ENCODE results near the gene DSE.

DNA sequence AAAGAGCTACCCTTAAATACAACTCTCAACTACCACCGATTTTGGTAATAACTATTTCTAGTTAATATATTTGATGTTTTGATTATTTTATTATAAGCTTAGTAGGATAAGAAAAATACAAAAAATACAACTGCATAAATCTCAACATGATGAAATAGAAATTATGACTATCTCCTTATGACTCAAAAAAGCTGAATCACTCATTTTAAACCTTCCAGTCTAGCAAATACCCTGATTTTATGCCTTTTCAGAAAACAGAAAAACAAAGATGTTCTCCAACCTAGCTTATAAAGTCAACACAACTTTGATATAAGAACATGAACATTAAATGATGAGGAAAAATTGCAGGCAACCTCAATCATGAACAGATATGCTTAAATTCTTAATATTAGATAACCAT lies 40.2 kb upstream of the DSE start:
- TF ChIP-seq ZFX (IDR thresholded peaks at IDR 0.05), result no peak
- TF ChIP-seq, protein P1, sequence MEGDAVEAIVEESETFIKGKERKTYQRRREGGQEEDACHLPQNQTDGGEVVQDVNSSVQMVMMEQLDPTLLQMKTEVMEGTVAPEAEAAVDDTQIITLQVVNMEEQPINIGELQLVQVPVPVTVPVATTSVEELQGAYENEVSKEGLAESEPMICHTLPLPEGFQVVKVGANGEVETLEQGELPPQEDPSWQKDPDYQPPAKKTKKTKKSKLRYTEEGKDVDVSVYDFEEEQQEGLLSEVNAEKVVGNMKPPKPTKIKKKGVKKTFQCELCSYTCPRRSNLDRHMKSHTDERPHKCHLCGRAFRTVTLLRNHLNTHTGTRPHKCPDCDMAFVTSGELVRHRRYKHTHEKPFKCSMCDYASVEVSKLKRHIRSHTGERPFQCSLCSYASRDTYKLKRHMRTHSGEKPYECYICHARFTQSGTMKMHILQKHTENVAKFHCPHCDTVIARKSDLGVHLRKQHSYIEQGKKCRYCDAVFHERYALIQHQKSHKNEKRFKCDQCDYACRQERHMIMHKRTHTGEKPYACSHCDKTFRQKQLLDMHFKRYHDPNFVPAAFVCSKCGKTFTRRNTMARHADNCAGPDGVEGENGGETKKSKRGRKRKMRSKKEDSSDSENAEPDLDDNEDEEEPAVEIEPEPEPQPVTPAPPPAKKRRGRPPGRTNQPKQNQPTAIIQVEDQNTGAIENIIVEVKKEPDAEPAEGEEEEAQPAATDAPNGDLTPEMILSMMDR (conservative IDR thresholded peaks at IDR 0.05), result no peak

Measured in C4-2B (cell line).